ENCODE data around the gene DDIT3. TPM values are rescaled to one million over a fixed set of nuclear protein-coding genes. Genes with fewer than 3 reads are reported as not detected.

DDIT3 gene
- total RNA-seq, 1 experiment from 2014 or later: 15.6 TPM

DNA sequence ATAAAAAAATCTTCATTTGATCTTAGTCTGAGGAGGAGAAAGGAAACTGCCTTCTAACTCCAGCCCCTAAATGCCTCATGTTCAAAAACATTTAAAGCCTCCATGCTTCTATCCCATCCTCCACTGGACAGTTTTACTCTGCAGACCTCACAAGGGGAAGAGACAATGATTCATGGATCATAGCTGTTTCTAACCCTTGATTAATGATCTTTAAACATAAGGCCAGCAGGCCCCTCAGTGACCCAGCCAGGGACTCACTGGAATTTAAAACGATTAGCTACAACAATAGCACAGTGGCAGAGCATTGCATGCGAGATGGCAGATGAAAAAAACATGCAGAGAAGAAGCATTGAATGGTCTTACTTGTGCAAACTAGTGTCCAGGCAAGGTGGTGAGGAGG, 20.7 kb upstream of the DDIT3 start:
- Histone ChIP-seq H3K4me2 (no peak overlapping the region), H3K4me3 (no peak overlapping the region), H3K4me1 (replicated peaks; ENCODE audit: insufficient read depth) (peaks cover 8% of the 10 kb centered on the region), H3K36me3 (ENCODE audit: low read depth) (peaks cover 7% of the 10 kb centered on the region), H3K9me3 (ENCODE audit: insufficient read depth, low read depth) (no peaks in the 10 kb centered on the region), H4K20me1 (ENCODE audit: insufficient read depth) (peaks cover 10% of the 10 kb centered on the region; the same call in 1 of the 2 replicates), H3K9me2 (ENCODE audit: insufficient read depth) (no peaks in the 10 kb centered on the region), H3K79me2 (ENCODE audit: low read depth) (peaks cover 20% of the 10 kb centered on the region), H3K27me3 (ENCODE audit: insufficient read depth, low read depth) (no peaks in the 10 kb centered on the region), H3F3A (ENCODE audit: insufficient read depth, low read depth) (peaks cover 9% of the 10 kb centered on the region; the same call in 1 of the 2 replicates), H3K27ac (no peak overlapping the region), H2AFZ (no peak overlapping the region)
- ChIA-PET CTCF (no interaction called here), POLR2A (ENCODE audit: unreplicated experiment) (interaction anchor here (0.6 kb wide), 1 partner anchor 327 kb away, joined by 3 read pairs; no protein-coding TSS in a partner anchor)
- no TSS peak for BruUV-seq (replicated peaks)
- intact Hi-C loops (cut with micrococcal nuclease; ENCODE audit: unreplicated experiment): no loop called here
- TF ChIP-seq, protein P1, sequence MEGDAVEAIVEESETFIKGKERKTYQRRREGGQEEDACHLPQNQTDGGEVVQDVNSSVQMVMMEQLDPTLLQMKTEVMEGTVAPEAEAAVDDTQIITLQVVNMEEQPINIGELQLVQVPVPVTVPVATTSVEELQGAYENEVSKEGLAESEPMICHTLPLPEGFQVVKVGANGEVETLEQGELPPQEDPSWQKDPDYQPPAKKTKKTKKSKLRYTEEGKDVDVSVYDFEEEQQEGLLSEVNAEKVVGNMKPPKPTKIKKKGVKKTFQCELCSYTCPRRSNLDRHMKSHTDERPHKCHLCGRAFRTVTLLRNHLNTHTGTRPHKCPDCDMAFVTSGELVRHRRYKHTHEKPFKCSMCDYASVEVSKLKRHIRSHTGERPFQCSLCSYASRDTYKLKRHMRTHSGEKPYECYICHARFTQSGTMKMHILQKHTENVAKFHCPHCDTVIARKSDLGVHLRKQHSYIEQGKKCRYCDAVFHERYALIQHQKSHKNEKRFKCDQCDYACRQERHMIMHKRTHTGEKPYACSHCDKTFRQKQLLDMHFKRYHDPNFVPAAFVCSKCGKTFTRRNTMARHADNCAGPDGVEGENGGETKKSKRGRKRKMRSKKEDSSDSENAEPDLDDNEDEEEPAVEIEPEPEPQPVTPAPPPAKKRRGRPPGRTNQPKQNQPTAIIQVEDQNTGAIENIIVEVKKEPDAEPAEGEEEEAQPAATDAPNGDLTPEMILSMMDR (conservative IDR thresholded peaks at IDR 0.05): no peak
- TF ChIP-seq EZH2 (IDR thresholded peaks at IDR 0.05; ENCODE audit: low read depth): no peak
- no peak for DNase-seq

DNA sequence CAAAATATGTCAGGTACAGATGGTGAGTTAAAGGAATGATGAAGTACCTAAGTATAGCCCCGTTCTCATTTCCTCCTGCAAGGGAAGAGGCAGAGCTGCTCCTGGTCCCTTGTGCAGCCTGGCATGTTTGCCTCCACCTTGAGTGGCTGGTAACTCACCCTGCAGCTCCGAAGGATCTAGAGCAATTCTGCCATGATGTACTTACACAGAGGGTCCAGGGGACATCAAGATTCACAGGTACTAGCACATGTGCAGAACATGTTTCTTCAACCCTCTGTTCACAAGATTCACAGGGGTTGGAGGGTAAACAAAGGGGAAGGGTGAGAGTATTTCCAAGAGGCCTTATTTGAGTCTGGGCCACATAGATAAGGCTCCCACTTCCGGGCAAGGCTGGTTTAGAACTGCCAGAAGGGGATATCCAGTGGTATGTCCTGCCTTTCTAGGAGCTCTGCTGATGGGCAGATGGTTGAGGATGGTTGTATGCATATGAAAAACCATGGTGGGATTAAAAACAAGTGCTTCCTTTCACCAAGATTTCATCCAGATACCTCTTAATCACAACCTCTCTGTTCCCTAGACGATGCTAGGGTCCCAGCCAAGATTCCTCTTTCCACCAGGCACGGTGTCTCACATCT, 18.9 kb upstream of the DDIT3 start:
- H3K36me3 ChIP-seq (ENCODE audit: low read depth): peaks cover 8% of the 10 kb centered on the region
- H3K9me2 ChIP-seq (ENCODE audit: insufficient read depth): no peaks in the 10 kb centered on the region
- intact Hi-C loops (cut with micrococcal nuclease; ENCODE audit: unreplicated experiment): no loop called here
- no peaks in the 10 kb centered on the region for H3K27me3 ChIP-seq (ENCODE audit: insufficient read depth, low read depth)
- H3K4me2 ChIP-seq: no peak overlapping the region
- H3K9me3 ChIP-seq (ENCODE audit: insufficient read depth, low read depth): no peaks in the 10 kb centered on the region
- ChIA-PET CTCF (interaction anchor here (0.7 kb wide), 1 partner anchor 218 kb away, joined by 7 read pairs; no protein-coding TSS in a partner anchor), POLR2A (ENCODE audit: unreplicated experiment) (no interaction called here)
- no peak for DNase-seq
- no peak overlapping the region for H2AFZ ChIP-seq
- no peak overlapping the region for H3K4me3 ChIP-seq
- H3F3A ChIP-seq (ENCODE audit: insufficient read depth, low read depth): no peaks in the 10 kb centered on the region
- peaks cover 6% of the 10 kb centered on the region; the same call in 1 of the 2 replicates for H3K79me2 ChIP-seq (ENCODE audit: low read depth)
- TF ChIP-seq EZH2 (IDR thresholded peaks at IDR 0.05; ENCODE audit: low read depth): no peak
- TF ChIP-seq, protein P1 (conservative IDR thresholded peaks at IDR 0.05): no peak
- H4K20me1 ChIP-seq (ENCODE audit: insufficient read depth): no peaks in the 10 kb centered on the region; the same call in 1 of the 2 replicates
- H3K4me1 ChIP-seq (replicated peaks; ENCODE audit: insufficient read depth): no peaks in the 10 kb centered on the region
- BruUV-seq (replicated peaks): no TSS peak
- H3K27ac ChIP-seq: no peak overlapping the region

DNA sequence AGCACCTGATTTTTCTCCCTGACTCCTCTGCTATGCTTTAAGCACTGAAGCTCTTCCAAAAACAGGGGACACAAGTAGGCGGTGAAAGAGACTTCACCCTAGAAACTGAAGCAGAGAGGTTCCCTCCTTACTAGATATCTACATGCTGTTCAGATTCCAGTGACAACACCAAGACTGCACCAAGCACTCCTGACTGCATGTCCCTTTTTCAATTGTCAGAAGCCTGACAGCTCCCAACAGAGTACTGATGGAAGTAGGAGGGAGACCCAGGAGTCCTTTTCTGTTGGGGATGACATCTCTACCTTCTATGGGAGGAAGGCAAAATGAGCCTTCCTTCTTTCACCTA, 16.3 kb upstream of the DDIT3 start:
- no peak overlapping the region for H3K4me2 ChIP-seq
- H3K27ac ChIP-seq: no peak overlapping the region
- no peaks in the 10 kb centered on the region for H3K9me2 ChIP-seq (ENCODE audit: insufficient read depth)
- H3K4me1 ChIP-seq (replicated peaks; ENCODE audit: insufficient read depth): no peaks in the 10 kb centered on the region
- no peaks in the 10 kb centered on the region for H3K79me2 ChIP-seq (ENCODE audit: low read depth)
- POLR2A ChIA-PET (ENCODE audit: unreplicated experiment): no interaction called here
- peaks cover 22% of the 10 kb centered on the region for H3K36me3 ChIP-seq (ENCODE audit: low read depth)
- no peaks in the 10 kb centered on the region for H3F3A ChIP-seq (ENCODE audit: insufficient read depth, low read depth)
- no peak overlapping the region for H3K4me3 ChIP-seq
- CTCF ChIA-PET: no interaction called here
- H3K27me3 ChIP-seq (ENCODE audit: insufficient read depth, low read depth): no peaks in the 10 kb centered on the region
- no peak for TF ChIP-seq EZH2 (IDR thresholded peaks at IDR 0.05; ENCODE audit: low read depth)
- TF ChIP-seq, protein P1 (conservative IDR thresholded peaks at IDR 0.05): no peak
- no peak for DNase-seq
- H2AFZ ChIP-seq: no peak overlapping the region
- no peaks in the 10 kb centered on the region for H4K20me1 ChIP-seq (ENCODE audit: insufficient read depth)
- H3K9me3 ChIP-seq (ENCODE audit: insufficient read depth, low read depth): no peaks in the 10 kb centered on the region
- no TSS peak for BruUV-seq (replicated peaks)
- intact Hi-C loops (cut with micrococcal nuclease; ENCODE audit: unreplicated experiment): no loop called here
